GM21526 (cell line): ENCODE measurements around the gene INSRR.

Experiments used
- ATAC-seq: cut with Tn5 transposase; IDR thresholded peaks from one replicate; pipeline ENCODE4 v1.9.1; 2021; ENCODE audit warnings: moderate library complexity; ENCODE audit not compliant: unreplicated experiment, low FRiP score

The INSRR gene

DNA sequence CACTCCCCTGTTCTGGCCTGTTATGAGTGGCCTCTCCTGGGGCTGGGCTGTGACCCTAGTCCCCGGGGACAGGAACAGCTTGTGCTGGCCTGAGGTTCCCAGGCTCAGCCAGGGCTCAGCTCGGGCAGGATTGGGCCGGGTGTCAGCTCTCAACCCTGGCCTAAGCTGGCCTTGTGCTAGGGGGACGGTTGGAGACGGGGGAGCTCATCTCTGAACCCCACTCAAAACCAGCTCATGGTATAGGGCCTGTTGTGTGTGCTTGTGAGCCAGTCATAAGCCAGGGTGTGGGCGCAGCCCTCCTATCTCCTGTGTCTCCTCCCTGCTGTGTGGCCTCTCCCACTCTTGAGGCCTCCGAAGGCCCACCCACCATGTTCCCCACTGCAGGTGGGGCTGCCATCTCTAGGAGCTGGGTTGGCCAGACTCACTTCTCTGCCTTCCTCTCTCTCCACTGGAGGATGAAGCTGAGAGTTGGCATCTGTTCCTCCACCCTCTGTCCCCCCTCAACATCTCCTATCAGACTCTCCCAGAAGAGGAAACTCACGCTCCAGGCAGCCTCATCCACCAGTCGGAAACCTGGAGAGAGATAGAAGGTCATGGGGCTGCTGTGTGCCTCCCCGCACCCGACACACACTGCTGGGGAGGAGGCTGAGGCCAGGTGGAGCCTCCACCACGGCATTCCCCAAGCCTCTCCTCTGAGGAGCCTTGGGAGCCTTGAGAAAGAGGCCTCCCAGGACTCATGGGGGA, 36.0 kb upstream of the INSRR start:
- ATAC-seq: no peak

DNA sequence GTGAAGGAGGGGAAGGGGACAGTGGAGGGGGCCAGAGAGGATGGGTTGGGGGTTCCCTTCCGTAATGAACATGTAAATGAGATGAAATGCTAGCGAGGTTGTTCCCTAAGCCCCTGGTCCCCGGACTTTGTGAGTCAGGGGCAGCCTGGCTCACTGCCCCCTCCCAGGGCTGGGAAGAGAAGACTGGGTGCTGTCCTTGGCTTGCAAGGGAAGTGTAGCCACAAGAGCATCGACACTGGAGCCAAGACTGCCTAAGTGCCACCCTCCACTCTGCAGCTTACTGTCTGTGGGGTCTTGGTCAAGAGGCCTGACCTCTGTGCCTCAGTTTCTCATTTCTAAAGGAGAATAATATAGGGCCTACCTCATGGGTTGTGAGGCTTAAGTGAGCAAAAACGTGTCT, 35.1 kb upstream of the INSRR start:
- ATAC-seq: no peak

DNA sequence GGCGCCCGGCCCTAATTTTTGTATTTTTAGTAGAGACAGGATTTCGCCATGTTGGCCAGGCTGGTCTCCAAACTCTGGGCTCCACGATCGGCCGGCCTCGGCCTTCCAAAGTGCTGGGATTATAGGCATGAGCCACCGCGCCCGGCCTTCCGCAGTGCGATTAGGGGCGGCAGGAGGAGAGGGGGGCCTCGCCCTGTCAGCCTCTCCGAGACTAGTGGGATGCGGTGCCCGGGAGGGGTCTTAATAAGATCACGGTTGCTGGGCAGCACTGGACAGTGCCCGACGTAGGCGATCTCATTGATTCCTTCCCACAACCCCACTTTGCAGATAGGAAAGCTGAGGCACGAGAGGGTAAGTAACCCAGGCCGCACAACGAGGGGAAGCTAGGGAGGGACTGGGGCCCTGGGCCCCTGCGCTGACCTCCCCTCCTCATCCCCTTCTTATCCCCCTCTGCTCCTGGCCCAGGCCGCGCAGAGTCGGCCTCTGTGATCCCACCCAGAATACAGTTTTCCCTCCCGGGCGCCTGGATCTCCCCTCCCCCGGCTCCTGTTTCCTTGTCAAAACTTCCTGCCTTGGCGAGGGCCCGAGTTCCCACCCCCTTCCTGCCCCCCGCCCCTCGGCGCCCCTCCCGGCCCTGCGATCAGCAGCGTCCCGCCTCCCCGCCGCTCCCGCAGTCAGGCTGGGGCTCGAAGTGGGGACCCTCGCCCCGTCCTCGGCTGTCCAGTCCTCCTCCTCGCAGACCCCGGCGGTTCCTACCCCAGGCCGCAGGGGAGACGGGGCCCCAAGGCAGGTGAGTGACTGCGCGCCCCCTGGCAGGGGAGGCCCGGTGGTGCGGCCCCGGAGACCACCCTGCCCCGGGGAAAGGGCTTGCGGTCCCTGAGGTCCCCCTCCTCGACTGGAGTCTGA, 34.4 kb upstream of the INSRR start, which contains the start of gene PEAR1:
Gene PEAR1 (plus strand): TSS at position 671 of the 906 bp plus-strand sequence. CDS start 10,209 bp downstream, outside the sequence.
- no peak for ATAC-seq

DNA sequence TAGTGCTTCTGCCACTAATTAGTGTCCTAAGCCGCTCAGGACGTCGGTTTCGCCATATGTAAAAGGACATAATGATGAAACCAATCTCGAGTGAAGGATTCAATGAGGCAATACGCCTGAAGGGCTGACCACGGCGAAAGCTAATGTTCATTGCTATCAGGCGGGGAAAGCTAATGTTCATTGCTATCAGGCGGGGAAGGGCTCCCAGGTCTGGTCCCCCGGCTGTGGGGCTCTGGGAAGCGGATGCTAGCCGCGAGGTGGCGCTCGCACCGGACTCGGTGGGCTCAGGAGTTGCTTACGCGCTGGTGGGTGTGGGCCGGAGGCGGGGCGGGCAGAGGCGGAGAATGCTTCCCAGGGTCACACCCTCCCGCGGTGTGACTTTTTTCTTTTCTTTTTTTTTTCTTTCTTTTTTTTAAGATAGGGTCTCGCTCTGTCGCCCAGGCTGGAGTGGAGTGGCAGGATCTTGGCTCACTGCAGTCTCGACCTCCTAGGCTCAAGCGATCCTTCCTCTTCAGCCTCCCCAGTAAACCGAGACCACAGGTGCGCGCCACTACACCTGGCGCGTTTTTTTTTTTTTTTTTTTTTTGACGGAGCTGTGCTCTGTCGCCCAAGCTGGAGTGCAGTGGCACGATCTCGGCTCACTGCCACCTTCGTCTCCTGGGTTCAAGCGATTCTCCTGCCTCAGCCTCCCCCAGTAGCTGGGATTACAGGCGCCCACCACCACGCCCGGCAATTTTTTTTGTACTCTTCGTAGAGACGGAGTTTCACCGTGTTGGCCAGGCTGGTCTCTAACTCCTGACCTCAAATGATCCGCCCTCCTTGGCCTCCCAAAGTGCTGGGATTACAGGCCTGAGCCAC, 33.5 kb upstream of the INSRR start:
- ATAC-seq: no peak

DNA sequence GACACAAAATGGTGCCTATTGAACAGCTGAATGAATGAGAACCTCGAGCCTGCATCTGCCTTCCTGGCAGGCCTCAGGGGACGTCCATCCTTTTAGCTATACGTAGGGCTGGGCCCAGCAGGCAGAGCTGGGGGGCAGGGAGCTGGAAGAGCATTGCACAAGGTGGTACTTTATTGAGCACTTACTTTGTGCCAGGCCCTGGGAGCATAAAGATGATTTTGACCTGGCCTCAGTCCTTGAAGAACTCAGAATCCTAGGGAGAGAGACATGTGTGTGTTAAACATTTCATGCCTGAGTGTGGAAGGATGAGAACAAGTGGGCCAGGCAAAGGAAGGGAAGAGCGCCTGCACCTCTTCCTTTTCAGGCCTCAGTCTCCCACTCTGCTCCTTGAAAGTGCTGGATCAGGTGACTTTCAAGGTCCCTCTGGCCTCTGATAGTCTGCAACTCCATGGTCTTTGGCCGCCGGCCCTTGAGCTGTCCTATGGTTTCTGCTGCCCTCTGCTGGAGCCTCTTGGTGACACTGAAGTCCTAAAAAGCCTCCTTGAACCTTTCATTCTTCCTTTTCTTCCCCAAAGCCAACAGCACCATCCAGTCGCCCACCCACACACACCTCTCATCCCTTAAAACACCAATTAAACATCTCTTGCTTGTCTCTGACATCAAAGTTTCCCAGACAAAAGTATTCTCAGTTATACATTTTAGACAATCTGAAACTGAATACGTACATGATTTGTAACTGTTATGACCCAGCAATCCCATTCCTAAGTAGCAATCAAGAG, 31.1 kb upstream of the INSRR start:
- no peak for ATAC-seq

DNA sequence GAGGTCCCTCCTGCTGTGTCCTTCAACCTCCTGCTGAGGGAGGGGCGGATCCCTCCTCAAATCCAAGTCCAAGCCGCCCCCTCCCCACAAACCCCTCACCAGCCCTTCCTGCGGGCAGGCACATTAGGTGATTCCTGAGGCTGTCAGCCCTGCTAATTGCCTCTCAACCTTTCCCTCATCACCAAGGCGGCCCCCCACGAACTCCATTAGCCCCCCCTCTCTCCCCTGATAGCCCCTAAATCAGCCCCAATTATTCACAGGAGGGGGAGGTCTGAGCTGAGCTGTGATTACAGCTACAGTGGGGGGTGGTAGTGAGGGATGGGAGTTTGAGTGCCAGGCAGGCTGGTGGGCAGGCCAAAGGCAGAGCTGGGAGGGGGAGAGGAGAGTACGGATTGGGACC, 28.8 kb upstream of the INSRR start:
- ATAC-seq: no peak

DNA sequence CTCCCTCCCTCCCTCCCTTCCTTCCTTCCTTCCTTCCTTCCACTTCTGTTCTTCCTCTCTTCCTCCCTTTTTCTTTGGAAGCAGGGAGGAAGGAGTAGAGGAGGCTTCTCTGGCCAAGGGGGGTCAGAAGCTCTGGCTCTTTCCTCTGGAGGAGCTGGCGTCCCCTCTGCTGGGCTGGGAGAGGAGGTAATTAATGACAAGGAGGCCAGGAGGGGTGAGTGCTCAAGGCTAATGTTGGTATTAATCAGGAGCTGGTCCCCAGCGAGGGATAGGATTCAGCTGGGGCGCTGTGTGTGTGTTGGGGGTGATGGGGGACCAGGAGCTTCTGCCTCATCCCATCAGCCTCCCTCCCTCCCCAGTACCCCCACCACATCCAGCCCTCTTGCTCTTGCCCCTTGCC, 28.4 kb upstream of the INSRR start:
- no peak for ATAC-seq

DNA sequence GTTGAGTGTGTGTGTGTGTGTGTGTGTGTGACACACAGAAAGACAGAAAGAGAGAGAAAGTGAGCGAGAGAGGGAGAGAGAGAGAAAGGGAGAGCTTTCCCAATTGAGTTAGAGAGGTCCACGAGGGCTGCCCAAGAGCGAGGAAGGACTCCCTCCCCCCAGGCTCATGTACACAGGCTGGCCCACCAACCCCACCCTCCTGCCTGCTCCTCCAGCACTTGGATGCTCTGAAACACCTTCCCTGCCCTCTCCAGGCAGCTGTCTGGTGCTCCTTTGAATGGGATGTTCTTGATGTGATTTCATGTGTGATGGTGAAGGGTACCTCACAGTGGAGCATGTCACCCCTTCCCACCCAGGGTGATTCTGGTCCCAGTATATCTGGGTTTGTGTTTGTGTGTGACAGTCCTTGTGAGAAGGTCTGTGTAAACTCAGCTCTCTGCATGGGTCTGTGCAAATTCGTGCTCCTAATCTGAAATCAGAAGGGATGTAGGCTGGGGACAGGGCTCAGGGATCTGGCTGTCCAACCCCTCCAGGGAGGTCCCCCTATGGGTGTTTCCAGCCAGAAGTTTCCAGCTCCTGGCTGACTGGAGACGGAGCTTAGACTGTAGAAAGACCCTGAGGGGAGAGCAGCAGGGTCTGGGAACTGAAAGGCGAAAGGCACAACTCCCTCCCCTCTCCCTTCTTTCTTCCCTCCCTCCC, 27.8 kb upstream of the INSRR start:
- no peak for ATAC-seq

DNA sequence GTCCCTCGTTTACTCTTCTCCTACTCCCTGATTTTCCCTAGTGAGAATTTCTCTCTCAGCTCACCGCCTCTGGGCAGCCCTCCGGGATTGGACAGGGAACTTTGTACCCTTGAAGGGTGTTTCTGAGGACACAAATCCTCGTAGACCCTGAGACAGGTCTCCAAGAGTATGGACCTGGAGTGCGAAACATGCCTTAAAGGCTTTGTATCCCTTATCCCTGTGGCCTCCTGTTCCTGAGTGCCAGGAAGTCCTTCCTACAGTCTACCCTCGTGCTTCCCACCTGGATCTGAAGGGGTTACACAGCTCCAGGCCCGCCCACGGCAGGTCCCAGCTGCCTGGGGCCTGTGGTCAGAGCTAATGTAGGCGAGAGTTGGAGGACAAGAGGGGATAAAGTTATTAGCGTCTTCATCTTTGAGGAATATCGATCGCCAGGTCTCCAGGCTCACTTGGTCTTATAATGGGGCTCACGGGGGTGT, 27.0 kb upstream of the INSRR start:
- no peak for ATAC-seq

DNA sequence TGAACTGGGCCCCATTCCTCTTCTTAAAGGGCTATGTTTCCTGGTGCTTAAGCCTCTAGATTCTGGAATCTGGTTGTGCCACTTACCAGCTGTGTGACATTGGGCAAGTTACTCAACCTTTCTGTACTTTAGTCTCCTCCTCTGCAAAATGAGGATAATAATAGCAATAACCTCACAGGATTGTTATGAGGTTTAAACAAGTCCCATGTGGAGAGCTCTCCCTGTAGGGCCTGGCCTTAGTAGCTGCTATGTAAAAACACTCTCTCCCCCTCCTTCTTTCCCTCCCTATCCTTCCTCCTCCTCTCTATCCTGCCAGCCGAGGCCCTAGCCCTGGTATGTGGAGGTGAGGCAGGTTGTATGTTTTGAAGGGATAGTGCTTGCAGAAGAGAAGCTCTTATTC, 26.4 kb upstream of the INSRR start:
- no peak for ATAC-seq

DNA sequence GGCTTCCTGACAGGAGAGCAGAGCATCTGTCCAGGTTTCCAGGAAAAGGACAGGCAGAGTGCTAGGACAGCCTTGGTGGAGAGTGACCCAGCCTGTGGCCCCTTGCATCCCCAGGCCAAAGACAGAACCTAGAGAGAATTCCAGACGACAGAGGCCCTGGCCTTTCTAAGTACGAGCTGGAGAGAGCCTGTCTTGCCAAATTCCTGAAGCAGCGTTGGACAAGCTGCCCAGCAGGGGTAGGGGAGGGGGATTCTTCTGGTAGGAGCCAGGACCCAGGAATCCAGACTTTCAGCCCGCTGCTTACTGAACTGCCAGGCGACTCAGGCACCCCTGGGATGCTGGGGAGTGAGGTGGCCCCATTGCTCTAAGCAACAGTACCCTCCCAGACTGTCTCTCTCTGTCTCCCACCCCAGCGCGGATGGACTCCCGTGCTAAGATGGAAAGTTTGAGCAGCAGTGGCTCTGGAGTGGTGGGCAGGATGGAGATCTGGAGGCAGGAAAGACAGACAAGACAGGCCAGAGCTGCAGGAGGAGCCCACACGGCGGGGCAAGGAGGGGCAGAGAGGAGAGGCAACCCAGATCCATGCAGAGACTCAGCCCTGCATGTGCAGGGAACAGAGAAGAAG, 25.8 kb upstream of the INSRR start:
- ATAC-seq: no peak

DNA sequence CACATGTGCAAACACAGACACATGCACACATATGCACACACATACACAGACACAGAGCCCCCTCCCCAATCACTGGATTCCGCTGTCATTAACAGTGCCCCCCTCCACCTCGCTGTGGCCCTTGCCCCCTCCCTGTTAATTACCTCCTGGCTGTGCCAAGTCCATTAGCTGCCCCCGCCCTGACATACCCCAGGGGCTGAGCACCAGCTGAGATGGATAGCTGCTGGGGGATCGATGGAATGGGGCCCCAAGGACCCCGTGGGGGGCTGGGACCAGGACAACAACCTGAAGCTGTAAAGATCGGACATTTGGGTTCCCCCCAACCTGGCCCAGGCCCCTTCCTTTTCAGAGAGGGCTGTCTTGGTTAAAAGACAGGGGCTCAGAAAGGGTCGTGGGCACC, 25.0 kb upstream of the INSRR start:
- no peak for ATAC-seq

DNA sequence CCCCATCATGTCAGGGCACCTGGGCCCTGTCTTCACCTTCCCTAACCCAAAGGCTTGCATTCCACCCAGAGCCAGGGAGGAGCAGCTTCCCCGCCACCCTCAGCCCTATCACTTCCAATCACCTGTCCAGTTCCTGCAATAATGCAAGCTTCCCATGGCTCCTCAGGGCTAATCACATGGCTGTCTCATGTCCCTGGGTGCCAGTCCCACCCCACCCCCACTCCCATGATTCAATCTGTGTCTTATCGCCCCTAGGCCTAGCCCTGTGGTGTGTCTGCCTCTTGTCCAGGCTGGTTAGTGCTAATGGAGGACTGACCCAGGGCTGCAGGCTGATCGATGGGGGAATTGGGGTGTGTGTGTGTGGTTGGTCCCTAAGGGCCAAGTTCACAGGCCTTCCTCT, 23.6 kb upstream of the INSRR start:
- ATAC-seq: no peak

DNA sequence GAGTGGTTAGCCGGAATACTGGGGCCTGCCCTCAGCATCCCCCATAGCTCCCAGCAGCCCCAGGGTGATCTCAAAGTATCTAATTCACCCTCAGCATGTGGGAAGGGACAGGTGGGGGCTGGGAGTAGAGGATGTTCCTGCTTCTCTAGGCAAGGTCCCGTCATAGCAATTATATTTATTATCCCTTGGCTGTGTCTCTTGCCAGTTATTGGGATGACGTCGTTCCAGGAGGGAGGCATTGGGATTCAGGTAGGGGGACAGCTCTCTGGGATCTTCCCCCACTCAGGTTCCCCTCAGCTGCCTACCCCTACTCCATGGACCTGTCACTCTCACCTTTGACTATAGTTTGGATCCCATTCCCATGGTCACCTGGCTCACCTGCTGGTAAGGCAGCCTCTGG, 22.7 kb upstream of the INSRR start:
- ATAC-seq: no peak

DNA sequence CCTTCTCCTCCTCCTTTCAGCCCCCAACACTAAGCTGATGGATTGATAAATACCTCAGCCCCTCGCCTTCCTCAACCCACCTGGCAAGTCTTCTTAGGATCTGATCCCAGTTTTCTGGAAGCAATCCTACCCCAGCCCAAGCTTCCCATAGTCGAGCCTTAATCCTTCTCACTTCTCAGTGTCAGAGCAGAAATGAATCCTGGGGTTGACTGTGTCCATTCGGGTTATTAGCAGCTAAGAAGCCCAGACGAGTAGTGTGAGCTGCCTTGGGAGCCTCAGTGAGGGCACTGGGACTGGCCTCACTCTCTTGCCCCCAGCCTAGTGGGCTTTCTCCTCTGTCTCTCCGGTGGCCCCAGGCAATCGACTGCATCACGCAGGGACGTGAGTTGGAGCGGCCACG, 22.2 kb upstream of the INSRR start:
- no peak for ATAC-seq

DNA sequence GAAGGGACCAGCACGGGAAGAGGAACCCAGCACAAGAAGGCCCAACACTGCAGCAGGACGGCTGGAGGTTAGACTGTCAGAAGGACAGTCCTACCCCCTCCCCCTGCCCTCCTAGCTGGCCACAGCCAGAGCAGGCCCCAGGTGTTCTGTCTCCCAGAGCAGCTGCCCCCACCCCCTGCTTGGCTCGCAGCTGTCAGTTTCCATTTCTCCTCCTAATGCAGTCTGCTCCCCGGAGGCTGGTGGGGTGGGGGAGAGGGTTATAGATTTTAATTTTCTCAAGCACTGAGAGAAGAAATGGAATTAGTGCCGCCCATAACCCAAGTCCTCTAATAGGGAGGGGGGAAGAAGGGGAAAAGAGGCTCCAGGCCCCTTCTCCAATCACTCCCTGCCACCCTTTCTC, 21.6 kb upstream of the INSRR start:
- ATAC-seq: no peak

DNA sequence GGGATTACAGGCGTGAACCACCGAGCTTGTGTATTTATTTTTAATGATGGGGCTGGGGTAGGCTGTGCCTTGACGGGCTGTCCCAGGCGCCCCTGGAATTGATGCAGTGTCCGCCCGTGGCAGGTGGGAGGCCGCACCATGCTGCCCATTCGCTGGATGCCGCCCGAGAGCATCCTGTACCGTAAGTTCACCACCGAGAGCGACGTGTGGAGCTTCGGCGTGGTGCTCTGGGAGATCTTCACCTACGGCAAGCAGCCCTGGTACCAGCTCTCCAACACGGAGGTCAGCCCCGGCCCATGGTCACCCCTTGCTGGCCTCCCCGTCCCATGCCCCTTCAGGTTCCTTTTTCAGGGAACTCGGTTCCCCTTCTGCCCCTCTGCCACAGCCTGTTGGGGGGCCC, 21.0 kb upstream of the INSRR start:
- ATAC-seq: no peak

DNA sequence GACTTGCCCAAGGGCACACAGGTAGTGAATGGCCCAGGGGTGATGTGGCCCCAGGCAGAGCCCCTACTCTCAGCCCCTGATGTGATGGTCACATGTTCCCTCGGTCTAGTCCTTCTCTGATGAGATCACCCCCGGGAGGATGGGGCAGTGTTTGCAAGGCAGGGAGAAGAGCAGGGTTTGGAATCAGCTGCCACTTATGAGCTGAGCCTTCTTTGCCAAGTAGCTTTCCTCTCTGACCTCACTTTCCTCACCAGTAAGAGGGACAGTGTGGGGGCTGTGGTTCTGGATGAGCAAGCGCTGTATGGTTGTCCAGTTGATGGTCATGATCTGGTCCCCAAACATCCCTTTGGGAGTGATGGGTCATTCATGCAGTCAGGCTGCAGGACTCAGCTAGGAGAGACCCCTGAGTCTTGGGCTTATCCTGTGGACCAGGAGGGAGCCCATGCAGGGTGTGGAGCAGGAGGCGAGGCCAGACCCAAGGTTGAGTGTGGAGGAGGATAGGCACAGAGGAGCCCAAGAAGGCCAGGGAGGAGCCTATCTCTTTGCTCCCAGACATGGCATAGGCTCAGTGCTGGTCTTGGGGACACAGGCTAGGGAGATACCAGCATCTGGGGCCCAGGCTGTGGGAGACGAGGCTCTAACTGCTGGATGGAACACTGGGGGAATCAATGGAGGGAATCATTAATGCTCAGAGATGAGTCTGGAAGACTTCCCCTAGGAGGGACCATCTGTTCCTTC, 18.7 kb upstream of the INSRR start:
- ATAC-seq: no peak
